AG10803 (cell line): ENCODE data around the gene TREH.

Experiments used
- DNase-seq: peaks from one replicate; pipeline ENCODE4 v3.0.0; 2010; ENCODE audit warnings: low read depth
- H3K4me3 ChIP-seq: 2 replicates; pipeline ENCODE4 v1.5.1; 2011; ENCODE audit warnings: mild to moderate bottlenecking, low read length, control low read depth
- TF ChIP-seq, protein P1 (sequence below): conservative IDR thresholded peaks from 2 replicates; pipeline ENCODE4 v1.5.1; 2011; ENCODE audit warnings: mild to moderate bottlenecking, low read length, control low read depth, inconsistent platforms

The TREH gene

DNA sequence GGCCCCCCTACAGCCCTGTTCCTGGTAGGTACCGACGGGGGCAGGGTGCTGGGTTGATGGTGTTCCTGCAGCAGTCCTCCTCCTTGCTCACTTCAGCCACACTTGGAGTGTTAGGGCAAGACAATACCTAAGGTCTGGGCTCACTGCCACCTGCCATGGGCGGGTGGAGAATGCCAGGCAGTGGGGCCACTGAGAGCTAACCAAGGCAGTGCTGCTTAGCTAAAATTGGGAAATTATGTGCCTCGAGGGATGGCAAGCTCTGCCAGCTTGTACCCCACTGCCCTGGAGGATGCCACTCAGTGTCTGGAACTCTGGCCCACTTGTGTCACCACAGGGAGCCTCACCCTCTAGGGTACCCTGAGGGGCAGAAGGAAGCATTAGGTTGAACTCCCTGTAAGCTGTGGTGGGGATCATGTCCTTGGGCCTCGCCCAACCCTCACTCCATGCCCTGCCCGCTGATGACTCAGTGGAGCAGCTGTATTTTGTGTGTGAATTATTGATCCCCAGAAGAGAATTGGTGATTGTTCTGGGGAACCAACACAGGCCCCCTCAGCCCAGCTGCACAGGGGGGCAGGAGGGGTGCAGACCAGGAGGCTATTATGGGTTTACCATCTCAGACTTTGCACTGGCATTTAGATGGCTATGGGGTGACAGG lies 54.3 kb downstream of the TREH start:
- H3K4me3 ChIP-seq: no peak overlapping the region
- DNase-seq: no peak
- TF ChIP-seq, protein P1, sequence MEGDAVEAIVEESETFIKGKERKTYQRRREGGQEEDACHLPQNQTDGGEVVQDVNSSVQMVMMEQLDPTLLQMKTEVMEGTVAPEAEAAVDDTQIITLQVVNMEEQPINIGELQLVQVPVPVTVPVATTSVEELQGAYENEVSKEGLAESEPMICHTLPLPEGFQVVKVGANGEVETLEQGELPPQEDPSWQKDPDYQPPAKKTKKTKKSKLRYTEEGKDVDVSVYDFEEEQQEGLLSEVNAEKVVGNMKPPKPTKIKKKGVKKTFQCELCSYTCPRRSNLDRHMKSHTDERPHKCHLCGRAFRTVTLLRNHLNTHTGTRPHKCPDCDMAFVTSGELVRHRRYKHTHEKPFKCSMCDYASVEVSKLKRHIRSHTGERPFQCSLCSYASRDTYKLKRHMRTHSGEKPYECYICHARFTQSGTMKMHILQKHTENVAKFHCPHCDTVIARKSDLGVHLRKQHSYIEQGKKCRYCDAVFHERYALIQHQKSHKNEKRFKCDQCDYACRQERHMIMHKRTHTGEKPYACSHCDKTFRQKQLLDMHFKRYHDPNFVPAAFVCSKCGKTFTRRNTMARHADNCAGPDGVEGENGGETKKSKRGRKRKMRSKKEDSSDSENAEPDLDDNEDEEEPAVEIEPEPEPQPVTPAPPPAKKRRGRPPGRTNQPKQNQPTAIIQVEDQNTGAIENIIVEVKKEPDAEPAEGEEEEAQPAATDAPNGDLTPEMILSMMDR: no peak

DNA sequence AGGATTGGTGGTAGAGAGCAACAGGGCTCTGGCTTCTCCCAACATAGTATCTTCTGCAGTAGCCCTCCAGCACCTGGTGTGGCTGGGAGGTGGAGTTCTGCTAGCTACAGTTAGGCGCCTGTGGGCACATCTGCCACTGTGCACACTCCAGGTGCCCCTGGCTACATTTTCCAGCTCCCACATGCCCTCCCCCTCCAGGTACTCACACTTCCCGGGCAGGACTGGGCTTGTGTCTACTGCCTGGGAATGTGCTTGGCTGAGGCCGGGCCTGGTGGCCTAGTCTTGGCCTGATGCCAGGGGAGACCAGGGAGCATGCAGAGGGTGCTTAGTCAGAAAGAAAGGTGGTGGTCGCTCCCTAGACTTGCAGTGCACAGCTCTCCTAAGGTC lies 56.2 kb downstream of the TREH start:
- TF ChIP-seq, protein P1: no peak
- peak; percentile 48 for DNase-seq
- H3K4me3 ChIP-seq: peak overlapping the region; percentile 38

DNA sequence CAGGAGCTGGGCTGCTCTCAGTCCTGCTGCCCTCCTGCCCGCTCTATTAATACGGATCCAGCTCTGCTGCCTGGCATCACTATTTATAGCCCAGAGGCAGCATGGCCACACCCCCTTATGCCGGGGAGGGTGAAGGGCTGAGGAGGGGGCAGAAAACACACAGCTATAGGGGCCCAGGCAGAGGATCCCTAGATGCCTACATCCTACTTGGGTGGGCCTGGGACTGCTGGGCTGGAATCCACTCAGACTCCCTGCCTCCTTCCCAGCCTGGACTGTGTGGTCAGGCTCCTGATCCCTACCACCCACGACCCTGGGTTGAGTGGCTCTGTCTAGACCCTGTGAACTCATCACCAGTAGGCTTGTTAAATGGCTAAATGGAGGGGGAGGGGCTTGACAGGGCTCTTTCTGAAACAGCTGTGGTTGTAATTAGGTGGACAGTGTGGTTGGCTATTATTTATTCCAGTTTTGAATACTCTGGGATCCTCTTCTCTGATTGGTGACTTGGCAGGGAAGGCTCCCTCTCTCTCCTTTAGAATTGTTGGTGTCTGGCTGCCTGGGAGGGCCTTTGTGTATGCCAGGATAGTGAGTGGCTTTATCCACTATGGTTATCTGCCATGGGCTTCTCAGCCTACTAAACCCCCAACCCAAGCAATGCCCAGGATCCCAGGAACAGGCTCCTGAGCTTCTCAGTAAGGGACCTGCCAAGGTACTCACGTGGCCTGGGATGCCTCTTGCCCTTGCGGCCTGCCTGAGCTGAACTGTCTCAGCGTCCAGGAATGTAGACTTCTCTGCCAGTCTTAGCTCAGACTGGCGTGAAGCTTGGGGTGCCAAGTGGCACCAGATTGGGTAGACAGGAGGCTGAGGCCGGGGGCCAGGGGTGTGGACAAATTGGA lies 56.8 kb downstream of the TREH start:
- TF ChIP-seq, protein P1: no peak
- H3K4me3 ChIP-seq: peak overlapping the region; percentile 79
- peak; percentile 91 for DNase-seq

DNA sequence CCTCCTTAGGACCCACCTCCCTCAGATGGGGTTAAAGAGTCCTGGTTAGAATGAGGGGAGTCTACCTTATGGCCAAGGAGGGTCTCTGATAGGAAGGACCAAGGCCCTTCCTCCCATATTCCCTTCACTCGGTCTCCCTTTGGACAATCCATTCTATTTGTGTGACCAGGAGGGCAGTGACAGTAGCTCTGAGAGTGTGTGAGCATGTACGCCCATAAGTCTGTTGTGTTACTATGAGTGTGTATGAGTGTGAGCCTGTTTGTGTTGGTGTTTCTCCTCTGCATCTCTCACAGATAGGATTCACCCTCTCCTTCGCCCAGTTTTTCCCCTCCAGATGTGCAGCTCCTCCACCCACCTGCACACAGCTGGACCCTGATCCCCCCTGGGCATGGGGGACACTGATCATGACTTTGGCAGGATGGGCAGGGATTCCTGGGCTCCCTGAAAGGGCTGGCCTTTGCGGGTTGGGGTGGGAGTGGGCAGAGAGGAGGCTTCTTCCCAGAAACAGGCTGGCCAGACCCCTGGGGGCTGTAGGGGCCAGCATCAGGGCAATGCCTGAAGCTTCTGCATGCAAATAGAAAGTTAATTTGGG lies 57.6 kb downstream of the TREH start:
- no peak for DNase-seq
- H3K4me3 ChIP-seq: peak overlapping the region; percentile 79
- TF ChIP-seq, protein P1: no peak

DNA sequence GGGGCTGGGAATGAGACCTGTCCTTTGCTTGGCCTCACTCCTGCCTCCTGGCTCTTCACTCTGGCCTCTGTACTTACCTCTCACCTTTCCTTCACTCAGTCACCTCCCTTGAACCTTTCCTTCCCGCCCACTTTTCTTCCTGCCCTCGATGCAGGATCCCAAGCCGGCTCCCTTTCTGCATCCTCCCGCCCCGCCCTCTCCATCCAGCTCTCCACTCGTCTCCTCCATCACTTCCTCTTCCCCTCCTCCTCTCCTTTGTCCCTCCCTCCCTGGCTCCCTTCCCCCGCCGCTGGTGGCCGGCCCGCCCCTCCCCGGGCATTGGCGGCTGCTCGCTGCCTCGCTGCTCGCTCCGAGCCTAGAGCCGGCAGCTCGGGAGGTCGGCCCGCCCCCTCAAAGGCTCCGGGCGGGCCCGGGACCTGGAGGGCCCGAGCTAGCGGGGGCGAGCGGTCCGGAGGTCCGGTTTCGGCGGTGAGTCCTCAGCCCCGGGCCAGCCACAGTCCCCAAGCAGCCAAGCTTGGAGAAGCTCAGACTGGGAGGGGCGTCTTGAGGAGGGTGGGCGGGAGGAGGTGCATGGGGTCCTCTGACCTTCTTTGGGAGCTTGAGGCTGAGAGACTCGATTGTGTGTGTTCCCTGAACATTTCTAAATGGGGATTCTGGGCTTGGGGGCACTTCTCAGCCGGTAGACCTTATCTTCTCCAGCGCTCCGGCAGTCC lies 58.2 kb downstream of the TREH start:
- peak overlapping the region; percentile 79 for H3K4me3 ChIP-seq
- DNase-seq: peak; percentile 86
- TF ChIP-seq, protein P1: no peak

DNA sequence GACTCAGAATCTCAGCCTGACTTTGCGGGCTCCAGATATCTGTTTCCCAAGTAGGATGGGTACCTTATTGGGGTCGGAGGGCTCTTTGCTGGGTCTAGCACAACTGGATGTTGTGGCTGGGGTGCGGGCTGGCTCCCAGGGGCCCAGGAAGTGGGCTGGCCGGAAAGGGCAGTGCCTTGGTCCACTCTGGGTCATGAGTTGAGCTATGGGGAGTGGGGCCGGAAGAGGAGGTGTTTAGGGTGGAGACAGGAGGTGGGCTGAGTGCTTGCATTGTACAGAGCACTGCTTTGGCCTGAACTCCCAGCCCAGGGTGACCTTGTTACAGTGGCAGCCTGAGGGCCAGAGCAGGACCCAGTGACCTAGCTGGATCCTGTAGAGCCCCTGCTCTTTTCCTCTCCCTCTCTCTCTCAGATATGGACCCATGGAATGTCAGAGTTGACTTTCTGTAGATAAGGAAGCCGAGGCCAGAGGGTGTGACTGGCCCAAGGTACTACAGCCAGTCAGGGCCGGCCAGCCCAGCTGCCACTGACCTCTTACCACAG lies 58.9 kb downstream of the TREH start:
- no peak for DNase-seq
- peak overlapping the region; percentile 79 for H3K4me3 ChIP-seq
- TF ChIP-seq, protein P1: no peak
